HUES64 (cell line): ENCODE measurements around the gene CCDC24.

Source experiments
- H3K27ac ChIP-seq: 2 replicates; pipeline ENCODE4 v1.7.0; 2013; ENCODE audit warnings: low read depth, low read length, inconsistent platforms
- H3K27me3 ChIP-seq: 2 replicates; pipeline ENCODE4 v1.6.1; 2013; ENCODE audit warnings: mild to moderate bottlenecking, low read length; ENCODE audit not compliant: insufficient read depth
- H3K36me3 ChIP-seq: 2 replicates; pipeline ENCODE4 v1.6.1; 2013; ENCODE audit warnings: mild to moderate bottlenecking, low read length; ENCODE audit not compliant: insufficient read depth
- H3K4me1 ChIP-seq: 2 replicates; pipeline ENCODE4 v1.6.1; 2013; ENCODE audit warnings: mild to moderate bottlenecking, low read length, moderate library complexity; ENCODE audit not compliant: insufficient read depth
- H3K4me3 ChIP-seq: 2 replicates; pipeline ENCODE4 v1.5.1; 2013; ENCODE audit warnings: mild to moderate bottlenecking, low read length, moderate library complexity
- H3K9ac ChIP-seq: 2 replicates; pipeline ENCODE4 v1.6.1; 2013; ENCODE audit warnings: mild to moderate bottlenecking, low read depth, low read length
- H3K9me3 ChIP-seq: 2 replicates; pipeline ENCODE4 v1.6.1; 2013; ENCODE audit warnings: low read depth, low read length; ENCODE audit not compliant: insufficient read depth
- WGBS: fragments of 150-250, 120-280 bp; methylation state at CpG from one replicate; pipeline ENCODE4 v1.1.7; 2013; ENCODE audit warnings: missing lambda C conversion rate; 5-methylcytosine and 5-hydroxymethylcytosine counted together

CCDC24 gene

DNA sequence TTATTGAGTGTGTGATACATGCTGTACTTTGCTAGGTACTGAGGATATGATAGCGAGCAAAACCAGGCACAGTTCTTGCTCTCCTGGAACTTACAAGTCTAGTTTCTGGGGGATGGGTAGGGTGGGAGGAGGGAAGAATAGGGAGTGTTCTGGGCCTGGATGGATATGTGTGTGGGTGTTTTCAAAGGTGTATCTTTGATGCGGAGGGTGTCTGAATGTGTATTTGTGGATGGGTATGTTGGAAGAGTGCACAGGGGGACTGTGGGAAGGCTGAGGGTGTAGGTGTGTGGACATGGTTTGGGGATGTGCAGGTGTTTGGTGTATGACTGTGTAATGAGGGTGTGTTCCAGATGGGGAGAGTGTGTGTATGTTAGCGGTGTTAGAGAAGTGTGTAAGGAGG, 26.1 kb upstream of the CCDC24 start:
- Histone ChIP-seq H3K4me1 (no peaks in the 10 kb centered on the region), H3K9ac (no peak overlapping the region), H3K27me3 (no peaks in the 10 kb centered on the region), H3K4me3 (no peak overlapping the region), H3K27ac (no peak overlapping the region), H3K9me3 (no peaks in the 10 kb centered on the region), H3K36me3 (peaks cover 8% of the 10 kb centered on the region; the same call in 1 of the 2 replicates)
- WGBS: 95% methylated on average over 2 of the region's 3 CpGs

DNA sequence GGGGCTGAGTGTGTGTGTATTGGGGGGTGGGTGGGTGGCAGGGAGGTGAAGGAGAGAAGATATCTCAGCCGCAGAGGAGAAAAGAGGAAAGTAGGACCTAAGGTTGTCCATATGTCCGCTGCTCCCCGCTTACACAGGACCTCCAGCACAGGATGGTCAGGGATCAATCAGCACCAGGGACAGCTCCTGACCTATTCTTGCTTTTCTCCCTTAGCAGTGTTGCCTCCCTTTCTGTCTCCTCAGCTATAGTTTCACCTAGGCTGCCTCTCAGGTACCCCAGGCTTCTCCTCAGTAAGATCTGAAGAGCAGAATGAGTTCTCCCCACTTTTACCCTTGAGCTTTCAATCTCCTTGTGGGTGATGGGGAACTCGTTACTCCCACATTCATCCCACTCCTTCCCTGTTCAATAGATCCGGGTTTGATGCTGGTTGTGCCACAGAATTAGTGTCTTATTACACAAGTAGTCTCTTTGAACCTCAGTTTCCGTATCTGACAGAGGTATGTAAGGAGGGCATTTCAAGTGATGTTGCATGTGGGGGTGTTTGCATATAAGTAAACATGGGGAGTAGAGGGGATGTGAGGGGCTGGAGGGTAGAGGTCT, 23.0 kb upstream of the CCDC24 start:
- no peak overlapping the region for H3K4me3 ChIP-seq
- no peaks in the 10 kb centered on the region for H3K9me3 ChIP-seq
- 0 out of 2 replicates have a peak, but pooled peaks cover 5% of the 10 kb centered on the region for H3K4me1 ChIP-seq
- H3K36me3 ChIP-seq: peaks cover 26% of the 10 kb centered on the region
- no peak overlapping the region for H3K27ac ChIP-seq
- H3K9ac ChIP-seq: no peak overlapping the region
- WGBS: 80% methylated on average over 5 of the region's 6 CpGs
- no peaks in the 10 kb centered on the region for H3K27me3 ChIP-seq

DNA sequence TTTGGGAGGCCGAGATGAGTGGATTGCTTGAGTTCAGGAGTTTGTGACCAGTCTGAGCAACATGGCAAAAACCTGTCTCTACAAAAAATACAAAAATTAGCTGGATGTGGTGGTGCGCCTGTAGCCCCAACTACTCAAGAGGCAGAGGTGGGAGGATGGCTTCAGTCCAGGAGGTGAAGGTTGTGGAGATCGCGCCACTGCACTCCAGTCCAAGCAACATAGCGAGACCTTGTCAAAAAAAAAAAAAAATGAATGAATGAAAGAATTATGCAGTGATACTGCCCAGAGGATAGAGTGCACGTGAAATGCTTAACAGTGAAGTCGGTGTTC, 22.0 kb upstream of the CCDC24 start:
- 61% methylated on average over 7 of the region's 7 CpGs for WGBS
- Histone ChIP-seq H3K9ac (no peak overlapping the region), H3K4me3 (peak overlapping the region; percentile 34), H3K4me1 (0 out of 2 replicates have a peak, but pooled peaks cover 9% of the 10 kb centered on the region), H3K36me3 (peaks cover 26% of the 10 kb centered on the region), H3K27ac (no peak overlapping the region), H3K27me3 (no peaks in the 10 kb centered on the region), H3K9me3 (no peaks in the 10 kb centered on the region)

DNA sequence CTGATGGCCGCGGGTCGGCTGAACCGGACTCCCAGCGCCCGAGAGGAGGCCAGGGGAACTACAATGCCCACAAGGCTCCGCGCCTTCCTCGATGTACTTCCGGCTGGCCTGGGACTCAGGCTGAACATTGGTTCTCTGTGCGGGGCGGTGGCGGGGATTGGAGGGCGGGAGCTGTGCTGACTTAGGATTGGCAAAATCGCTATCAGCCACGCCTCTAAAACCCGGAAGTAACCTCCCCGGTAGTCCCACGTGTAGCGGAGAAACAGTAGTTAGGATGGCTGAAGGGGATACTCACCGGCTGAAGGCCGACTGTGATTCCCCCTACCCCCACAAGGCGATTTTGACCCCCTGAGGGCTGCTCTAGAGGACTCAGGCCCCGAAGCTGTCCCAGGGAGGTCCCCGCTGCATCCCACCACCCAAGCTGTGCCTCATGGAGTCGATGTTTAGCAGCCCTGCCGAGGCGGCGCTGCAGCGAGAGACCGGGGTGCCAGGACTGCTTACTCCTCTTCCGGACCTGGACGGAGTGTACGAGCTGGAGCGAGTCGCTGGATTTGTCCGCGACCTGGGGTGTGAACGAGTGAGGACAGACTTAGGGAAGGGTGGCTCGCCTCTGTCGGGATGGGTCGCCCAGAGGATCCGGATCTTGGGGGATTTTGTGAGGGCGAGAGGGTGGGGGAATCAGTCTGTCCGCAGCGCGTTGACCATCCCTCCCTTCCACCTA, 21.5 kb upstream of the CCDC24 start, which contains the start of gene DPH2:
TSS of gene DPH2 (plus strand) at position 265 of the 721 bp plus-strand sequence. CDS start at position 431, 166 bp downstream.
- no peak within 1 kb of the TSS for H3K27ac ChIP-seq

DNA sequence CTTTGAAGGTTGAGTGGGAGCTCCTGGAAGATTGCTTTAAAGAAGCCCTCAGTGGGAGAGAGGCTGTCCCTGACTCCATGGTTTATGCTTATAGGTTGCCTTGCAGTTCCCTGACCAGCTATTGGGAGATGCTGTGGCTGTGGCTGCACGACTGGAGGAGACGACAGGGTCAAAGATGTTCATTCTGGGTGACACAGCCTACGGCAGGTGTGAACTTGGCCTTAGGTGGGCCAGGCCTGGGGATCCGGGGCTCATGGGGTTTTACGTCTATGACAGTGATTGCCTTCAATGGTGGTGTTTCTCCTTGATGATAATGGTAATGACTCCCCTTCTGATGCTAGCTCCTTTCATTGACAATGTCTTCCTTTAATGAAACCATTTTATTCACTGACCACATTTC, 20.9 kb upstream of the CCDC24 start:
- H3K4me3 ChIP-seq: peak overlapping the region; percentile 84
- no peaks in the 10 kb centered on the region for H3K27me3 ChIP-seq
- H3K4me1 ChIP-seq: 0 out of 2 replicates have a peak, but pooled peaks cover 9% of the 10 kb centered on the region
- H3K9ac ChIP-seq: peak overlapping the region; percentile 72
- no peak overlapping the region for H3K27ac ChIP-seq
- WGBS: 52% methylated on average over 5 of the region's 5 CpGs
- H3K36me3 ChIP-seq: peaks cover 26% of the 10 kb centered on the region
- H3K9me3 ChIP-seq: no peaks in the 10 kb centered on the region

More for the DNA sequence above, 21.5 kb upstream of the CCDC24 start, which contains the start of gene DPH2:
- Histone ChIP-seq H3K9ac (peak within 1 kb of the TSS; percentile 72), H3K36me3 (peaks cover 26% of the 10 kb centered on the region), H3K4me1 (0 out of 2 replicates have a peak, but pooled peaks cover 9% of the 10 kb centered on the region), H3K4me3 (peak within 1 kb of the TSS; percentile 84), H3K9me3 (no peaks in the 10 kb centered on the region), H3K27me3 (no peaks in the 10 kb centered on the region)
- 2% methylated on average over 39 of the region's 47 CpGs for WGBS

DNA sequence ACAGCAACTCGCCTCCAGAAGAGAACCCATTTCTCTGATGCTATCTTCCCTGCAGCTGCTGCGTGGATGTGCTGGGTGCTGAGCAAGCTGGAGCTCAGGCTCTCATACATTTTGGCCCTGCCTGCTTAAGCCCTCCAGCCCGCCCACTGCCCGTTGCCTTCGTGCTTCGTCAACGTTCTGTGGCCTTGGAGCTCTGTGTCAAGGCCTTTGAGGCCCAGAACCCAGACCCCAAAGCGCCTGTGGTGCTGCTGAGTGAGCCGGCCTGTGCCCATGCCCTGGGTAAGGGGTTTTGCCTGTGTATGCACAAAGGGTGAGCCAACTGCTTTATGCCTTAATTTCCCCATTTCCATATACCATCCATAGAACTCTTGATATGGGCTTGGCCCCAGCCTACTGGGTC, 20.5 kb upstream of the CCDC24 start:
- H3K9ac ChIP-seq: no peak overlapping the region
- H3K27ac ChIP-seq: no peak overlapping the region
- H3K4me3 ChIP-seq: peak overlapping the region; percentile 84
- peaks cover 12% of the 10 kb centered on the region; the same call in 1 of the 2 replicates for H3K4me1 ChIP-seq
- H3K9me3 ChIP-seq: no peaks in the 10 kb centered on the region
- peaks cover 26% of the 10 kb centered on the region for H3K36me3 ChIP-seq
- WGBS: 96% methylated on average over 9 of the region's 9 CpGs
- no peaks in the 10 kb centered on the region for H3K27me3 ChIP-seq

DNA sequence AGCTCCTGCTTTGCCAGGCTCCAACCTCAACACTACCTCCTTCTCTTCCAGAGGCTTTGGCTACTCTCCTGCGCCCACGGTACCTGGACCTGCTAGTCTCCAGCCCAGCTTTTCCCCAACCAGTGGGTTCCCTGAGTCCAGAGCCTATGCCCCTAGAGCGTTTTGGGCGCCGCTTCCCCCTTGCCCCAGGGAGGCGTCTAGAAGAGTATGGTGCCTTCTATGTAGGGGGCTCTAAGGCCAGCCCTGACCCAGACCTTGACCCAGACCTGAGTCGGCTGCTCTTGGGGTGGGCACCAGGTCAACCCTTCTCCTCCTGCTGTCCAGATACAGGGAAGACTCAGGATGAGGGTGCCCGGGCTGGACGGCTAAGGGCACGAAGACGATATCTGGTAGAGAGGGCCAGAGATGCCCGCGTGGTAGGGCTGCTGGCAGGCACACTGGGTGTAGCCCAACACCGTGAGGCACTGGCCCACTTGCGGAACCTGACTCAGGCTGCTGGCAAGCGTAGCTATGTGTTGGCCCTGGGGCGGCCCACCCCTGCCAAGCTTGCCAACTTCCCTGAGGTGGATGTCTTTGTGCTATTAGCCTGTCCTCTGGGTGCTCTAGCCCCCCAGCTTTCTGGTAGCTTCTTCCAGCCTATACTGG, 19.9 kb upstream of the CCDC24 start:
- 96% methylated on average over 17 of the region's 17 CpGs for WGBS
- Histone ChIP-seq H3K9me3 (no peaks in the 10 kb centered on the region), H3K9ac (no peak overlapping the region), H3K4me3 (no peak overlapping the region), H3K27ac (no peak overlapping the region), H3K36me3 (peaks cover 31% of the 10 kb centered on the region), H3K4me1 (peaks cover 14% of the 10 kb centered on the region; the same call in 1 of the 2 replicates), H3K27me3 (no peaks in the 10 kb centered on the region)

DNA sequence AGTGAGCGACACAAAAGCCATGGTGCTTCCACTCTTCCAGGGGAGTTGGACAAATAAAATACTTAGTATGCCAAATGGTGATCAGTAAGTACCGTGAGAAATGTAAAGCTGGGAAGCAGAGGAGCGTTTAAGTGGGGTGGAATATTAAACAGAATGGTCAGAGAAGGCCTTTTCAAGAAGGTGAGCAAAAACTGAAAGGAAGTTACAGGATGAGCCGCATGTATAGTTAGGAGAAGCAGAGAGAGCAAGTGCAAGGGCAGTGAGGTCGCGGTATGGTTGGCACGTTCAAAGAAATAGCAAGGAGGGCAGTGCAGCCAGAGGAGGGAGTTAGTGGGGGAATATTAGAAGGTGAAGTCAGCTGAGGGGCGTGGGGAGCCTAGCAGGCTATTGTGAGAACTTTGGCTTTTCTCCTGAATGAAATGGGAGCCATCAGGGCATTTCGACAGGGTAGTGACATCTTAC, 17.4 kb upstream of the CCDC24 start:
- H3K4me1 ChIP-seq: peaks cover 19% of the 10 kb centered on the region; the same call in 1 of the 2 replicates

DNA sequence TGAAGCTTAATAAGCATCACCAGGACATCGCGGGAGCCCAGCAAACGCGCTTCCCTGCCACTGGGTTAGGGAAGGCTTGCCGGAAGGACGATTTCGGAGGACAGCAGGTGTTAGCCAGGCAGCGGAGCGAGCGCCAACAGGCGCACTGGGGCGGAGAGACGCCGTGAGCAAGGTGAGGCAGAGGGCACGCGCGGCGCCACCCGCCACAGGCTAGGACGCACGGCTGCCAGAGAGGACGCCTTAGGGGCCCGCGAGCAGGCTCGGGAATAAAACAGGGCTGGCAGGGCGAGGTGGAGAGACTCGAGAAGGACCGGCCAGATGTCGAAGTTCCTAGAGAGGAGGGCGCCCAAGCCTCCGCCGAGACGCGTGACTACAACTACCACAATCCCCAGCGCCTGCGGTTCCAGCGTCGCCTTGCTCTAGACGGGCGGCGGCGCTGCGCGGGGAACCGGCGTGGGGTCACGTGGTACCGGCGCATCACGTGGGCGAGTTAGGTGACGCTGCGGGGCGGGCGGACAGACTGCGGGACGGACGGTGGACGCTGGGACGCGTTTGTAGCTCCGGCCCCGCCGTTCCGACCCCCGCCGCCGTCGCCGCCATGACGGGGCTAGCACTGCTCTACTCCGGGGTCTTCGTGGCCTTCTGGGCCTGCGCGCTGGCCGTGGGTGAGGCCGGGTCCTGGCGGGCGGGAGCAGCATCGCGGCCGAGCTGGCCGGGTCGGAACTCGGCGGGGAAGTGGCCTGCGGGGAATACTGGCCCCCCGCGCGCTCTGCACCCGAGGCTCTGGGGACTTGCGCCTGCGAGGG, 16.8 kb upstream of the CCDC24 start, which contains the start of gene ATP6V0B:
TSS of gene ATP6V0B (plus strand) at position 518 of the 806 bp plus-strand sequence. CDS start at position 599, 81 bp downstream.
- peak within 1 kb of the TSS; percentile 83 for H3K9ac ChIP-seq
- H3K4me3 ChIP-seq: peak within 1 kb of the TSS; percentile 73
- peaks cover 19% of the 10 kb centered on the region; the same call in 1 of the 2 replicates for H3K4me1 ChIP-seq
- no peaks in the 10 kb centered on the region for H3K9me3 ChIP-seq
- no peaks in the 10 kb centered on the region for H3K27me3 ChIP-seq
- under 1% methylated on average over 93 of the region's 93 CpGs for WGBS
- H3K36me3 ChIP-seq: peaks cover 49% of the 10 kb centered on the region
- peak within 1 kb of the TSS; percentile 88 for H3K27ac ChIP-seq

More for the DNA sequence above, 17.4 kb upstream of the CCDC24 start:
- H3K36me3 ChIP-seq: peaks cover 49% of the 10 kb centered on the region
- no peaks in the 10 kb centered on the region for H3K9me3 ChIP-seq
- peak overlapping the region; percentile 73 for H3K4me3 ChIP-seq
- no peaks in the 10 kb centered on the region for H3K27me3 ChIP-seq
- 40% methylated on average over 9 of the region's 9 CpGs for WGBS
- peak overlapping the region; percentile 83 for H3K9ac ChIP-seq
- no peak overlapping the region; the same call in 1 of the 2 replicates for H3K27ac ChIP-seq

DNA sequence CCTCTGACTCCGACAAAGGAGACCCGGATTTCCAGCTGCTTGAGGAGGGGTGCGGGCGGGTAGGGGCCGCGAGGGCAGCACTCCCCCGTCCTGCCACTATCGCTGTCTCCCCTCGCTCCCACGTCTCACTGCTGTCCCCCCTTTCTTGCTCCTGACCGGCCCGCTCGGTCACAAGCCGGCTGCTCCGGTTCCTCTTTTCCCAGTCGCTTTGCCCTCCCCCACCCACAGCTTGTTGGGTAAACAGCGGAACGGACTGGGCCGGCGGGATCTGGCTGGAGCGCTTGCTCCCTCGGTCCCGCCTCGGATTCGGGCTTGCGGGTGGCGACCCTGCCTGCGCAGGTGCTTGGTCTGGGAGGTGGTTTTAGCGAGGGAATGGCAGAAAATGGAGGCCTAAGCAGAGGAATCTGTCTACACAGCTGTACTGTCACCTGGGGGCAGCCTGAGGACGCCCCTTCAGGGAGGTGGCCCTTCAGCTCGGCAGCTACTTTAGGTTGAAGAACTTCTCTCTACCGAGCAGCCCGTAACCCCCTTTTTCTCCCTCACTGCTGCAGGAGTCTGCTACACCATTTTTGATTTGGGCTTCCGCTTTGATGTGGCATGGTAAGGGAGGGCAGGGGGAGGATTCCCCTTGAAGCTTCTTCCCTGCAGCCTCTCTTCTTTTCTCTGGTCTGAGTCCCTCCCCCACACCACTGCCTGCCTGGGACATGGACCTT, 16.0 kb upstream of the CCDC24 start:
- 2% methylated on average over 34 of the region's 34 CpGs for WGBS
- H3K9ac ChIP-seq: peak overlapping the region; percentile 83
- H3K9me3 ChIP-seq: no peaks in the 10 kb centered on the region
- peaks cover 25% of the 10 kb centered on the region; the same call in 1 of the 2 replicates for H3K4me1 ChIP-seq
- H3K4me3 ChIP-seq: peak overlapping the region; percentile 73
- H3K27ac ChIP-seq: peak overlapping the region; percentile 88
- peaks cover 49% of the 10 kb centered on the region for H3K36me3 ChIP-seq
- no peaks in the 10 kb centered on the region for H3K27me3 ChIP-seq
